GM12864 (cell line): ENCODE data around the gene CCDC169.

Experiments
- DNase-seq: peaks from one replicate; pipeline ENCODE4 v3.0.0-alpha.2; 2011; ENCODE audit warnings: low read depth
- H3K4me3 ChIP-seq: 2 replicates; pipeline ENCODE4 v1.5.1; 2011; ENCODE audit warnings: mild to moderate bottlenecking, low read depth, low read length, control low read depth
- TF ChIP-seq, protein P1 (sequence below): IDR thresholded peaks from 2 replicates; pipeline ENCODE4 v1.5.1; 2011; ENCODE audit warnings: low read depth, mild to moderate bottlenecking, moderate library complexity, low read length, control low read depth, inconsistent platforms; ENCODE audit errors: missing control alignments

CCDC169 gene

DNA sequence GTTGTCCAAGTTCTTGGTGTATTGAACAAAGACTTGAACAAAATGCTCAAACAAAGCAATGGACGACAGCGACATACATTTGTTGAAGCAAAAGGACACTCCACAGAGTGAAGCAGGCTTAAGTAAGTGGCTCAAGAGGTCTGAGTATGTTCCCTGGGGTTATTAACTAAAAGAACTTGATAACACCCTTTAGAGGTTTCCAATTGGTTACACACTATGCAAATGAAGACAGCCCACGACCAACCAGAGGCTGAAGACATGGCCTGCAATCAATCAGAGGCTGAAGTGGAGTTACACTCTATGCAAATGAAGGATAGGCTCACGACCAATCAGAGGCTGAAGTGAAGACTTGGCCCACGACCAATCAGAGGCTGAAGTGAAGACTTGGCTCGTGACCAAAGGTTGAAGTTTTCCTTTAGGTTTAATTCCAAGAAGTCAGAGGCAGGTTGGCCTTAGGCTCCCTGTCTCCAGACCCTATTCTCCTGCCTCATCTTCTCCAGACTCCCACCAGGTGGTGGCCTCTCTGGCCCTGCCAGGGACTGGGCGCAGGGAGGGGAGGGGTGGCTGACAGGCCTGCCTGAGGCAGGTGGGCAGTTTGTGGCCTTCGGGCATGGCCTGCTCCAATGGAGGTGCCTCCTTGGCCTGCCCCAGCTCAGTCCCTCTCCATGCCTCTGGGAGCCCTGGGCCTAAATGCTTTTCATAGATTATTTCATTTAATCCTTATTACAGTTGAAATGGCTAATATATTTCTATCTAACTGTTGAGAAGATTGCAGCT, 38.1 kb downstream of the CCDC169 start:
- no peak for DNase-seq
- TF ChIP-seq, protein P1, sequence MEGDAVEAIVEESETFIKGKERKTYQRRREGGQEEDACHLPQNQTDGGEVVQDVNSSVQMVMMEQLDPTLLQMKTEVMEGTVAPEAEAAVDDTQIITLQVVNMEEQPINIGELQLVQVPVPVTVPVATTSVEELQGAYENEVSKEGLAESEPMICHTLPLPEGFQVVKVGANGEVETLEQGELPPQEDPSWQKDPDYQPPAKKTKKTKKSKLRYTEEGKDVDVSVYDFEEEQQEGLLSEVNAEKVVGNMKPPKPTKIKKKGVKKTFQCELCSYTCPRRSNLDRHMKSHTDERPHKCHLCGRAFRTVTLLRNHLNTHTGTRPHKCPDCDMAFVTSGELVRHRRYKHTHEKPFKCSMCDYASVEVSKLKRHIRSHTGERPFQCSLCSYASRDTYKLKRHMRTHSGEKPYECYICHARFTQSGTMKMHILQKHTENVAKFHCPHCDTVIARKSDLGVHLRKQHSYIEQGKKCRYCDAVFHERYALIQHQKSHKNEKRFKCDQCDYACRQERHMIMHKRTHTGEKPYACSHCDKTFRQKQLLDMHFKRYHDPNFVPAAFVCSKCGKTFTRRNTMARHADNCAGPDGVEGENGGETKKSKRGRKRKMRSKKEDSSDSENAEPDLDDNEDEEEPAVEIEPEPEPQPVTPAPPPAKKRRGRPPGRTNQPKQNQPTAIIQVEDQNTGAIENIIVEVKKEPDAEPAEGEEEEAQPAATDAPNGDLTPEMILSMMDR: no peak
- H3K4me3 ChIP-seq: no peak overlapping the region

DNA sequence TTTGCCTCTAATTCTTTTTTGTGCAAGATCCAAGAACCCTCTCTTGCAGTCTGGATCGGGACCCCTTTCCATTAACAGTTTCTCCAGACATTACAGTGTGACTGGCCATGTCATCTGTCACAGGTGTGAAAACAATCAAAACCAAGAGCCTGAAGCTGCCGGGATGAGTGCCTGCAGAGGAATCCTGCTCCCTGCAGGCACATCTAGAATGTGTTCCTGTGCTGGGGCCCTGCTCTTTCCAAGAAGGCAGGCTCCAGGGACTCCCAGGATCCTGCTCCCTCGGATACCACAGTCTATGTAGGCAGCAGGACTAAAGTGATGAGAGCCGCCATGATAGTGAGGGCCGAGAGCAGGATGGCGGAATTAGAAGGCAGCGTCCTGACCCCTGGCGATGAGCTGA, 38.8 kb downstream of the CCDC169 start:
- DNase-seq: no peak
- no peak overlapping the region for H3K4me3 ChIP-seq
- TF ChIP-seq, protein P1: no peak

DNA sequence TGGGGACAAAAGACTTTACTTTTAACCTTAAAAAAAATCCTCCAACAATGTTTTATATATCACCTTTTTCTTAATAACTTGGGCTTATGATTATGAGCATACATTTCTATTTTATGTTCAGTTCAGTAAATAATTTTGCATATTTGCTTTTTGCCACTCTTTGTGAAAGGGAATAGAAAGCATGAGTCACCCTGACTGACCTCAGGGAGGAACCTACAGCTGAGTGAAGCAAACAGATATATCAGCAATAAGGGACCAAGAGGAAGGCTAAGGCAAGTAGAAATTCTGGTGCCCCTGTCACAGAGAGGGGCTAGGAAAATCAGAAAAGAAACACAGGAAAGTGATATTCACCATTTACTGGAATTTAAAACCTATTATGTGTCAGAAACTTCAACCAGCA, 46.1 kb downstream of the CCDC169 start:
- DNase-seq: no peak
- no peak overlapping the region for H3K4me3 ChIP-seq
- TF ChIP-seq, protein P1: no peak

DNA sequence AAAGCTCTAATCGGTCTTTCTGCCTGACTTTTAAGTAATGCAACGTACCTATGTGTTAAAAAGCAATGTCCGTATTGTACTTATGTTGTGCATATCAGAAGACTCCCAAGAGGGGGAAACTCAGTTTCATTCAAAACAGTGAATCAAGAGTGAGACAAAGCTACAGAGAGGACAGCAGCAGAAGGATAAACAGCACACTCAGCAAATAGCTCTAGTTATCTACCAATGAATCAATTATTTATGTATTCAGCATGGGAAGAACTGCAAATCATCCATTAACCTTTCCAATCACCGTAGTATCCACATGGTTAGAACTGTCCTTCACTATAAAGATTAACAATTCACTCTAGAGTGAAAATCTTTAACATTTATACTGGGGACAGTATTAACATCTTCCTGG, 46.6 kb downstream of the CCDC169 start:
- TF ChIP-seq, protein P1: no peak
- no peak for DNase-seq

DNA sequence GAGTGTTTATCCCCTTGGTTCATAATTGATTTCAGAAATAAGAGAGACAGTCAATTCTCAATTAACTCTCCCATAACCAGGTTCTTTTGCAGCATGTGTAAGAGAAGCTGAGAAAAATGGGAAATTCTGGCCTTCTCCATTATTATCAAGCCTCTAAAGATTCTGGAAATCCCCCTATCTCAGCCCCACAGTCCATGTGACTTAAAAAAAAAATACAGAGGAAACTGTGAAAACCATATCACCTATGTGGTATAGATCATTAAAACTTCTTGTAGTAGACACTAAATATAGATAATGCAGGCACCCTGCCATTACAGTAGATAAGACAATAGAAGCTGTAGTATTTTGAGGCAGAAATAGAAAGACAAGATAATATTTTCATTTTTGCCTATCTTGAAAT, 48.9 kb downstream of the CCDC169 start:
- DNase-seq: no peak
- H3K4me3 ChIP-seq: no peak overlapping the region
- TF ChIP-seq, protein P1: no peak

More for the DNA sequence above, 46.6 kb downstream of the CCDC169 start:
- H3K4me3 ChIP-seq: no peak overlapping the region

DNA sequence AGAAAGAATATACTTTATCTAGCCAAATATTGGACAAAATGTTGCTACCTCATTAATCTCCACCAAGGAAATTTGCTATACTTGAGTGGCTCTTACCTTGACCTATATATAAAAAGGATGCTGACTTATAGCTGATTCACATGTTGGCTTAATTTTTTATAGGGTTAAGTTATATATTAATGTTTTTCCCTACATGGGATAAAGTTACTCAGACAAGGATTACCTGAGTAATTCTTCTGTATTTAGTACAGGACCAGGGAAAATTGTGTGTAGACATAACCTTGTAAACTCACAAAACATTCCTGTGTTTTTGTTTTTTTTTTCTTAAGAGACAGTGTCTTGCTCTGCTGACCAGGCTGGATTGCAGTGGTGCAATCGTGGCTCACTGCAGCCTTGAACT, 52.6 kb downstream of the CCDC169 start:
- no peak overlapping the region for H3K4me3 ChIP-seq
- TF ChIP-seq, protein P1: no peak
- no peak for DNase-seq

DNA sequence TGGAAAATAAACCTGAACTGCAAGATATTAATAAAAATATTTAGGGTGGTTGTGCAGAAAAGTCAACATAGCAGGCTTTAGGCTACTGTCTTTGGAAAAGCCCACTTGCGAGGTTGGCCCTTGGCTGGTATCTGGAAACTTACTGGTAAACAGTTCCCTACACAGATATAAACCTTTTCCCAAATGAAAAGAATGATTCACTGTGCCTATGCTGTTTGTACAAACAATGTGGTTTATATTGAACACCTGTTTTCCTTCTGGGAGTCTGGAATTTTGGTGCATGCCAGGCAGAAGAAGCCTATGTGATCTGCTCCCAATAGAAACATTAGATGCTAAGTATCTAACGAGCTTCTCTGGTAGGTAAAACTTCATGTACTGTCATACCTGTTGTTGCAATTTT, 53.5 kb downstream of the CCDC169 start:
- TF ChIP-seq, protein P1: no peak
- H3K4me3 ChIP-seq: no peak overlapping the region
- no peak for DNase-seq
